OCI-LY7 (cell line): ENCODE results near the gene RC3H1. TPM values are rescaled to one million over a fixed set of nuclear protein-coding genes. Genes with fewer than 3 reads are reported as not detected.
A peak's percentile ranks its signal among the peaks of the same experiment; 100 is the strongest.
"Not testable (repeated sequence)": the region's sequence is repeated elsewhere in the genome, so short reads cannot be mapped to it uniquely, and the experiment has no call there.

Source experiments
- BruUV-seq: library from RNA; stranded (reverse); fragments of 400-500 nt; replicated peaks from 2 replicates; lab custom pipeline; 2021; lab: Mats Ljungman, UMichigan
- CTCF ChIA-PET: fragments of 300-600 bp; sonication (Branson Sonifier 250); formaldehyde crosslinking; loops from one replicate; lab custom pipeline; 2022; ENCODE audit warnings: antibody characterized with exemption; ENCODE audit not compliant: unreplicated experiment; lab: Charles Lee
- POLR2A ChIA-PET: fragments of 300-600 bp; sonication (Branson Sonifier 250); formaldehyde crosslinking; loops from one replicate; lab custom pipeline; 2022; ENCODE audit warnings: antibody characterized with exemption; lab: Charles Lee
- DNase-seq: peaks from one replicate; pipeline ENCODE4 v3.0.0-alpha.2; 2015; ENCODE audit warnings: low spot score
- H2AFZ ChIP-seq: fragments of 200-600 bp; sonication (generic), shearing (Covaris generic); 2 replicates; pipeline ENCODE4 v1.6.1; 2014; ENCODE audit warnings: mild to moderate bottlenecking, antibody characterized with exemption, low read length, moderate library complexity
- H3K27ac ChIP-seq: fragments of 200-600 bp; sonication (generic); 2 replicates; pipeline ENCODE4 v1.5.1; 2014; ENCODE audit warnings: mixed run types, low read depth, mild to moderate bottlenecking, moderate library complexity, low read length, inconsistent platforms; ENCODE audit not compliant: poor library complexity, severe bottlenecking
- H3K36me3 ChIP-seq: fragments of 200-600 bp; sonication (generic); 2 replicates; pipeline ENCODE4 v1.6.1; 2014; ENCODE audit warnings: mild to moderate bottlenecking, antibody characterized with exemption, low read length, moderate library complexity, mixed read lengths; ENCODE audit not compliant: insufficient read depth
- H3K4me1 ChIP-seq: fragments of 200-600 bp; sonication (generic); 2 replicates; pipeline ENCODE4 v1.5.1; 2014; ENCODE audit warnings: mild to moderate bottlenecking, low read length; ENCODE audit not compliant: insufficient read depth, poor library complexity, severe bottlenecking
- H3K4me2 ChIP-seq: fragments of 200-600 bp; sonication (generic); 2 replicates; pipeline ENCODE4 v1.6.1; 2014; ENCODE audit warnings: mild to moderate bottlenecking, low read length
- H3K4me3 ChIP-seq: fragments of 200-600 bp; sonication (generic); 2 replicates; pipeline ENCODE4 v1.5.1; 2014; ENCODE audit warnings: mild to moderate bottlenecking, low read depth, low read length; ENCODE audit not compliant: poor library complexity, severe bottlenecking
- H3K79me2 ChIP-seq: fragments of 200-600 bp; sonication (generic); 2 replicates; pipeline ENCODE4 v1.6.1; 2016; ENCODE audit warnings: low read depth, mild to moderate bottlenecking, low read length, moderate library complexity, mixed read lengths; ENCODE audit not compliant: insufficient read depth
- H3K9me2 ChIP-seq: fragments of 200-600 bp; sonication (generic); 2 replicates; pipeline ENCODE4 v1.6.1; 2016; ENCODE audit warnings: mild to moderate bottlenecking, low read length, mixed read lengths; ENCODE audit not compliant: insufficient read depth
- H3K9me3 ChIP-seq: fragments of 200-600 bp; sonication (generic); 2 replicates; pipeline ENCODE4 v1.6.1; 2014; ENCODE audit warnings: mild to moderate bottlenecking, mixed run types, low read length, mixed read lengths
- H4K20me1 ChIP-seq: fragments of 200-600 bp; sonication (generic); 2 replicates; pipeline ENCODE4 v1.6.1; 2014; ENCODE audit warnings: mild to moderate bottlenecking, antibody characterized with exemption, low read length, moderate library complexity, mixed read lengths; ENCODE audit not compliant: insufficient read depth
- EZH2phosphoT487 ChIP-seq: fragments of 200-600 bp; sonication (generic); IDR thresholded peaks from 2 replicates; pipeline ENCODE4 v1.6.1; 2018; ENCODE audit warnings: low read depth, borderline replicate concordance, mild to moderate bottlenecking, mixed run types, antibody characterized with exemption, low read length, moderate library complexity, mixed read lengths
- intact Hi-C: fragments of 100-400 bp; cut with micrococcal nuclease; formaldehyde crosslinking; loops from one replicate; pipeline ENCODE4 v1.10.0; 2022; ENCODE audit not compliant: unreplicated experiment
- total RNA-seq, 2 experiments: library from RNA; depleted of rRNA in 1 of 2; stranded (reverse); fragments of >200 nt in 1 of 2; shearing (Covaris generic) in 1 of 2; gene quantifications; 2 replicates each; pipeline ENCODE4 v1.2.3, GENCODE V29; 2014 to 2022
- TF ChIP-seq, protein P1 (sequence below): fragments of 200-600 bp; sonication (generic); conservative IDR thresholded peaks from 2 replicates; pipeline ENCODE4 v1.5.1; 2014; ENCODE audit warnings: mild to moderate bottlenecking, antibody characterized with exemption, low read length, moderate library complexity, mixed read lengths

RC3H1 gene
- total RNA-seq, 2 experiments from 2014 or later = 21.0 to 34.0 TPM

DNA sequence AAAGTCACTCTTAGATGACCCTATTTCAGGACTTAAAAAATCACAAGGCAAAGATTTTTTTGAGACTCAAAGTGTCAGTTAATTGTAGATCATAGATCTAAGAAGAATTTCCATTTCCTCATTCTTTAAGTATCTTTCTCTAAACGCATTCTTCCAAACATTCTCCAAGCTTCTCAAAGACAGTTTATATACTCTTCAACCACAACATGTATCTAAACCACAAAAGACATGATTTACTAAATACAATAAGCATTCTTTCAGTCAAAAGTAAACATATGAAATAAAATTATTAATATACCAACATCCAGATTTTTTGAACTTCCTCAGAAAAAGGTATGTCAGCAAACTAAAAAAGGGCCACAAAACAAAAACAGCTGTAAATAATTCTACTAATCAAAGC lies 24.4 kb downstream of the RC3H1 start:
- no peak for DNase-seq
- no TSS peak for BruUV-seq
- peaks cover 60% of the 10 kb centered on the region for H3K79me2 ChIP-seq
- intact Hi-C loops = no loop called here
- H3K9me2 ChIP-seq = no peaks in the 10 kb centered on the region
- TF ChIP-seq, protein P1, sequence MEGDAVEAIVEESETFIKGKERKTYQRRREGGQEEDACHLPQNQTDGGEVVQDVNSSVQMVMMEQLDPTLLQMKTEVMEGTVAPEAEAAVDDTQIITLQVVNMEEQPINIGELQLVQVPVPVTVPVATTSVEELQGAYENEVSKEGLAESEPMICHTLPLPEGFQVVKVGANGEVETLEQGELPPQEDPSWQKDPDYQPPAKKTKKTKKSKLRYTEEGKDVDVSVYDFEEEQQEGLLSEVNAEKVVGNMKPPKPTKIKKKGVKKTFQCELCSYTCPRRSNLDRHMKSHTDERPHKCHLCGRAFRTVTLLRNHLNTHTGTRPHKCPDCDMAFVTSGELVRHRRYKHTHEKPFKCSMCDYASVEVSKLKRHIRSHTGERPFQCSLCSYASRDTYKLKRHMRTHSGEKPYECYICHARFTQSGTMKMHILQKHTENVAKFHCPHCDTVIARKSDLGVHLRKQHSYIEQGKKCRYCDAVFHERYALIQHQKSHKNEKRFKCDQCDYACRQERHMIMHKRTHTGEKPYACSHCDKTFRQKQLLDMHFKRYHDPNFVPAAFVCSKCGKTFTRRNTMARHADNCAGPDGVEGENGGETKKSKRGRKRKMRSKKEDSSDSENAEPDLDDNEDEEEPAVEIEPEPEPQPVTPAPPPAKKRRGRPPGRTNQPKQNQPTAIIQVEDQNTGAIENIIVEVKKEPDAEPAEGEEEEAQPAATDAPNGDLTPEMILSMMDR = no peak
- H3K36me3 ChIP-seq = peaks cover 40% of the 10 kb centered on the region
- ChIA-PET POLR2A (interaction anchor here (0.8 kb wide), 1 partner anchor 13 kb away, joined by 4 read pairs; no protein-coding TSS in a partner anchor), CTCF (no interaction called here)
- no peaks in the 10 kb centered on the region for H4K20me1 ChIP-seq
- no peak overlapping the region for H2AFZ ChIP-seq
- no peaks in the 10 kb centered on the region for H3K9me3 ChIP-seq
- peaks cover 19% of the 10 kb centered on the region for H3K4me1 ChIP-seq
- H3K27ac ChIP-seq = no peak overlapping the region
- H3K4me2 ChIP-seq = peak overlapping the region; percentile 19; the same call in 1 of the 2 replicates
- no peak overlapping the region for H3K4me3 ChIP-seq

GRCh38 chr1:173996995-173997394 lies 25.2 kb downstream of the RC3H1 start:
- peaks cover 15% of the 10 kb centered on the region for H3K4me1 ChIP-seq
- peaks cover 48% of the 10 kb centered on the region for H3K36me3 ChIP-seq
- H2AFZ ChIP-seq = no peak overlapping the region
- DNase-seq = peak; percentile 22
- H3K79me2 ChIP-seq = peaks cover 56% of the 10 kb centered on the region
- no peak overlapping the region for H3K27ac ChIP-seq
- intact Hi-C loops = no loop called here
- ChIA-PET POLR2A (interaction anchor here (0.6 kb wide), 1 partner anchor 129 kb away, joined by 3 read pairs; the partner anchor contains the start of gene ZBTB37), CTCF (no interaction called here)
- no peaks in the 10 kb centered on the region for H3K9me2 ChIP-seq
- TF ChIP-seq, protein P1 = no peak
- TF ChIP-seq EZH2phosphoT487 = no peak
- no peak overlapping the region for H3K4me3 ChIP-seq
- no TSS peak for BruUV-seq
- H4K20me1 ChIP-seq = no peaks in the 10 kb centered on the region
- 0 out of 2 replicates have a peak overlapping the region, but pooled peaks have one; percentile 19 for H3K4me2 ChIP-seq
- no peaks in the 10 kb centered on the region for H3K9me3 ChIP-seq

DNA sequence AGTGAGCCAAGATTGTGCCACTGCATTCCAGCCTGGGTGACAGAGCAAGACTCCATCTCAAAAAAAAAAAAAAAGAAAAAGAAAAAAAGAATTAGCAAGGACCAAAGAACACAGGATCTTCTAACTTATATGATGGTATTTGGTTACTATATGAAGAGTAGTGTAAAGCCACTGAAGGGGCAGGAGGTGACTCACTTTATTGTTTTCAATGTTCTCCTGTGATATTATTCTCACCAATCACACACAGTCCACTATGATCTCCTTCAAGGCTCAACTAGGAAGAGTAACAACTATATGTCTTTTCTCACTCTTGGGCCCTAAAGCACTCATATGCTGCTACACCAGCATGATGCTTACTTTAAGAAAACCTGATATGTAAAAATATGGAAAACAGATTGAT lies 26.7 kb downstream of the RC3H1 start:
- H3K79me2 ChIP-seq = peaks cover 45% of the 10 kb centered on the region

GRCh38 chr1:173993948-173994347 lies 28.2 kb downstream of the RC3H1 start:
- H2AFZ ChIP-seq, H3K9me2 ChIP-seq, DNase-seq, BruUV-seq, H4K20me1 ChIP-seq, intact Hi-C loops, H3K4me2 ChIP-seq, CTCF ChIA-PET, H3K4me3 ChIP-seq, H3K27ac ChIP-seq, H3K9me3 ChIP-seq: not testable (repeated sequence)
- Histone ChIP-seq H3K79me2 (peaks cover 32% of the 10 kb centered on the region), H3K4me1 (peaks cover 15% of the 10 kb centered on the region), H3K36me3 (peaks cover 64% of the 10 kb centered on the region)
- POLR2A ChIA-PET = interaction anchor here (0.6 to 1.0 kb wide), 4 partner anchors 11 to 227 kb away, joined by 3 to 5 read pairs (median 4); no protein-coding TSS in a partner anchor

More for the DNA sequence above, 26.7 kb downstream of the RC3H1 start:
- peaks cover 61% of the 10 kb centered on the region for H3K36me3 ChIP-seq
- ChIA-PET POLR2A (no interaction called here), CTCF (no interaction called here)
- H3K9me2 ChIP-seq = no peaks in the 10 kb centered on the region
- no peak overlapping the region for H3K4me2 ChIP-seq
- no peak for DNase-seq
- H3K4me1 ChIP-seq = peaks cover 15% of the 10 kb centered on the region
- TF ChIP-seq, protein P1 = no peak
- no peak for TF ChIP-seq EZH2phosphoT487
- intact Hi-C loops = no loop called here
- H3K9me3 ChIP-seq = no peaks in the 10 kb centered on the region
- no peak overlapping the region for H2AFZ ChIP-seq
- no TSS peak for BruUV-seq
- no peaks in the 10 kb centered on the region for H4K20me1 ChIP-seq
- H3K4me3 ChIP-seq = no peak overlapping the region
- no peak overlapping the region for H3K27ac ChIP-seq
